Astrocyte (in vitro differentiated cells and primary cell): Measurements from ENCODE around the gene MLLT10.

ENCODE experiments used
- CTCF ChIP-seq: IDR thresholded peaks from 2 replicates; pipeline ENCODE4 v1.5.1; 2011; ENCODE audit warnings: low read depth, mild to moderate bottlenecking, inconsistent platforms, low read length, moderate library complexity; ENCODE audit not compliant: insufficient read depth
- EZH2 ChIP-seq: IDR thresholded peaks from 2 replicates; pipeline ENCODE4 v1.6.1; 2012; ENCODE audit warnings: mild to moderate bottlenecking, low read length, inconsistent platforms; ENCODE audit not compliant: insufficient read depth

GRCh38 chr10:21687266-21688008 is 153.4 kb downstream of the MLLT10 start:
- TF ChIP-seq CTCF (no peak), EZH2 (no peak)
